Measurements from ENCODE around the gene AJAP1. TPM values are rescaled to one million over a fixed set of nuclear protein-coding genes. Genes with fewer than 3 reads are reported as not detected.

Gene AJAP1
- total RNA-seq, 2 experiments from 2014 or later: not detected

- Histone ChIP-seq H3K9me2 (ENCODE audit: insufficient read depth, low read length) (no peaks in the 10 kb centered on the region), H2AFZ (ENCODE audit: low read length) (no peak overlapping the region), H3K4me3 (ENCODE audit: low read depth, low read length, poor library complexity, severe bottlenecking) (no peak overlapping the region), H3K79me2 (ENCODE audit: insufficient read depth, low read depth, low read length) (no peaks in the 10 kb centered on the region), H3K36me3 (ENCODE audit: insufficient read depth, low read length) (no peaks in the 10 kb centered on the region), H3K4me1 (ENCODE audit: insufficient read depth, low read length, poor library complexity, severe bottlenecking) (no peaks in the 10 kb centered on the region), H3K9me3 (ENCODE audit: low read length) (no peaks in the 10 kb centered on the region), H3K27ac (ENCODE audit: low read depth, low read length, poor library complexity, severe bottlenecking) (no peak overlapping the region), H3K4me2 (ENCODE audit: low read length) (no peak overlapping the region), H4K20me1 (ENCODE audit: insufficient read depth, low read length) (no peaks in the 10 kb centered on the region)
- intact Hi-C loops (cut with micrococcal nuclease; ENCODE audit: unreplicated experiment): no loop called here
- BruUV-seq (replicated peaks): no TSS peak
- TF ChIP-seq CTCF (conservative IDR thresholded peaks at IDR 0.05; ENCODE audit: low read length) (no peak), EZH2phosphoT487 (IDR thresholded peaks at IDR 0.05; ENCODE audit: borderline replicate concordance, low read depth, low read length) (no peak)
- ChIA-PET POLR2A (interaction anchor here (0.6 kb wide), 1 partner anchor 1733 kb away, joined by 3 read pairs; no protein-coding TSS in a partner anchor), CTCF (ENCODE audit: unreplicated experiment) (no interaction called here)
- no peak for DNase-seq (ENCODE audit: low spot score)
Observed at GRCh38 chr1:4660917-4661594, 6.6 kb downstream of the AJAP1 start.

DNA sequence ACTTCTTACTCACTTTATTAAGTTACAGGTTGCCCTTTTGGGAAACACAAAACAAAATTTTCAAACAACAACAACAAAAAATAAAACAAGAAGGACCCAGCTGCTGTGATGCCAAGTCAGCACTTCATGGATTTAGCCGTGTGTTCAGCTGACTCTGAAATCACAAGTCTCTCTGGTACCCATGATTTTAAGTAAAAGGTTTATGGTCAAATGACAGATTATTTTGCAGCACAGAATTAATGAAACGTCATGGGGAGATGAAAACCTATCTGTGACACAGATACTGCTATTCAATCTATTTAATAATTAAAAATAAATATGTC, 7.1 kb downstream of the AJAP1 start:
- no peak overlapping the region for H3K4me3 ChIP-seq (ENCODE audit: low read depth, low read length, poor library complexity, severe bottlenecking)
- TF ChIP-seq EZH2phosphoT487 (IDR thresholded peaks at IDR 0.05; ENCODE audit: borderline replicate concordance, low read depth, low read length) (no peak), CTCF (conservative IDR thresholded peaks at IDR 0.05; ENCODE audit: low read length) (no peak)
- no peaks in the 10 kb centered on the region for H3K36me3 ChIP-seq (ENCODE audit: insufficient read depth, low read length)
- BruUV-seq (replicated peaks): no TSS peak
- CTCF ChIA-PET (ENCODE audit: unreplicated experiment): no interaction called here
- H3K9me3 ChIP-seq (ENCODE audit: low read length): no peaks in the 10 kb centered on the region
- H3K4me2 ChIP-seq (ENCODE audit: low read length): no peak overlapping the region
- no peaks in the 10 kb centered on the region for H3K79me2 ChIP-seq (ENCODE audit: insufficient read depth, low read depth, low read length)
- no peaks in the 10 kb centered on the region for H3K4me1 ChIP-seq (ENCODE audit: insufficient read depth, low read length, poor library complexity, severe bottlenecking)
- no peak overlapping the region for H2AFZ ChIP-seq (ENCODE audit: low read length)
- POLR2A ChIA-PET: no interaction called here
- H4K20me1 ChIP-seq (ENCODE audit: insufficient read depth, low read length): no peaks in the 10 kb centered on the region
- H3K27ac ChIP-seq (ENCODE audit: low read depth, low read length, poor library complexity, severe bottlenecking): no peak overlapping the region
- intact Hi-C loops (cut with micrococcal nuclease; ENCODE audit: unreplicated experiment): no loop called here
- no peak for DNase-seq (ENCODE audit: low spot score)
- no peaks in the 10 kb centered on the region for H3K9me2 ChIP-seq (ENCODE audit: insufficient read depth, low read length)

GRCh38 chr1:4662168-4662567, 7.8 kb downstream of the AJAP1 start:
- BruUV-seq (replicated peaks): no TSS peak

More at GRCh38 chr1:4662168-4662567, 7.8 kb downstream of the AJAP1 start:
- intact Hi-C loops (cut with micrococcal nuclease; ENCODE audit: unreplicated experiment): no loop called here
- no peaks in the 10 kb centered on the region for H3K79me2 ChIP-seq (ENCODE audit: insufficient read depth, low read depth, low read length)
- no peaks in the 10 kb centered on the region for H3K9me2 ChIP-seq (ENCODE audit: insufficient read depth, low read length)
- H3K27ac ChIP-seq (ENCODE audit: low read depth, low read length, poor library complexity, severe bottlenecking): no peak overlapping the region
- H2AFZ ChIP-seq (ENCODE audit: low read length): no peak overlapping the region
- TF ChIP-seq CTCF (conservative IDR thresholded peaks at IDR 0.05; ENCODE audit: low read length): no peak
- no peak for TF ChIP-seq EZH2phosphoT487 (IDR thresholded peaks at IDR 0.05; ENCODE audit: borderline replicate concordance, low read depth, low read length)
- no peaks in the 10 kb centered on the region for H3K36me3 ChIP-seq (ENCODE audit: insufficient read depth, low read length)
- H3K4me2 ChIP-seq (ENCODE audit: low read length): no peak overlapping the region
- no peaks in the 10 kb centered on the region for H3K4me1 ChIP-seq (ENCODE audit: insufficient read depth, low read length, poor library complexity, severe bottlenecking)
- CTCF ChIA-PET (ENCODE audit: unreplicated experiment): no interaction called here
- no peaks in the 10 kb centered on the region for H3K9me3 ChIP-seq (ENCODE audit: low read length)
- H3K4me3 ChIP-seq (ENCODE audit: low read depth, low read length, poor library complexity, severe bottlenecking): no peak overlapping the region
- POLR2A ChIA-PET: no interaction called here
- no peaks in the 10 kb centered on the region for H4K20me1 ChIP-seq (ENCODE audit: insufficient read depth, low read length)
- DNase-seq (ENCODE audit: low spot score): no peak
